Breast epithelium (tissue), 4 donors: ENCODE data around the gene PEMT. TPM values are rescaled to one million over a fixed set of nuclear protein-coding genes. Genes with fewer than 3 reads are reported as not detected.

ENCODE experiments used
- DNase-seq, 2 donors: peaks; one replicate each; pipeline ENCODE4 v3.0.0-alpha.2; 2019; ENCODE audit warnings: low spot score in 2 of 2
- H3K27ac ChIP-seq, 2 donors: fragments of 200-600 bp; sonication (generic) in 1 of 2; one replicate each; pipeline ENCODE4 v1.5.1; 2016 to 2019; ENCODE audit warnings: mild to moderate bottlenecking in 1 of 2
- H3K27me3 ChIP-seq, 2 donors: fragments of 200-600 bp; sonication (generic) in 1 of 2; one replicate each; pipeline versions ENCODE4 v1.5.1 to v1.6.0; 2017 to 2019; ENCODE audit warnings: control low read depth in 1 of 2, mild to moderate bottlenecking in 1 of 2
- H3K36me3 ChIP-seq: fragments of 200-600 bp; one replicate; pipeline ENCODE4 v1.5.1; 2019
- H3K4me1 ChIP-seq, 2 donors: fragments of 200-600 bp; sonication (generic); one replicate each; pipeline ENCODE4 v1.5.1; 2016 to 2019; ENCODE audit warnings: control low read depth in 1 of 2
- H3K4me3 ChIP-seq, 3 donors: fragments of 200-600 bp; sonication (generic); 1 replicate in 2 of 3; 2 replicates in 1 of 3; pipeline ENCODE4 v1.5.1; 2016 to 2019; ENCODE audit warnings: mild to moderate bottlenecking in 3 of 3, moderate library complexity in 2 of 3
- H3K9me3 ChIP-seq, 2 donors: fragments of 200-600 bp; sonication (generic) in 1 of 2; one replicate each; pipeline ENCODE4 v1.5.1; 2016 to 2019; ENCODE audit warnings: control low read depth in 1 of 2
- POLR2A ChIP-seq: fragments of 450-650 bp; IDR thresholded peaks from one replicate; pipeline ENCODE4 v1.6.1; 2016; ENCODE audit warnings: antibody characterized with exemption, mild to moderate bottlenecking, moderate library complexity
- POLR2AphosphoS5 ChIP-seq, 3 donors: sonication (generic); formaldehyde crosslinking; IDR thresholded peaks; one replicate each; pipeline ENCODE4 v1.6.1; 2017; ENCODE audit warnings: antibody characterized with exemption in 3 of 3
- intact Hi-C: fragments of 100-400 bp; cut with DNase I; formaldehyde crosslinking; loops from one replicate; pipeline ENCODE4 v1.15.1; 2023; ENCODE audit warnings: low total_unique reads
- total RNA-seq, 3 donors: library from RNA; depleted of rRNA; stranded (reverse); fragments of >200 nt; gene quantifications; one replicate each; pipeline ENCODE4 v1.1.0, GENCODE V29; 2016
- TF ChIP-seq, protein P1 (sequence below), 3 donors: fragments of 450-650 bp; IDR thresholded peaks; one replicate each; pipeline ENCODE4 v1.5.1; 2016 to 2017; ENCODE audit warnings: antibody characterized with exemption in 3 of 3, mild to moderate bottlenecking in 3 of 3, moderate library complexity in 3 of 3

Gene PEMT
- total RNA-seq, 3 donors from 2014 or later: 37.3 to 151 (median 52.4) TPM

- no peaks in the 10 kb centered on the region for H3K36me3 ChIP-seq
- H3K4me1 ChIP-seq: no peaks in the 10 kb centered on the region
- TF ChIP-seq, protein P1, sequence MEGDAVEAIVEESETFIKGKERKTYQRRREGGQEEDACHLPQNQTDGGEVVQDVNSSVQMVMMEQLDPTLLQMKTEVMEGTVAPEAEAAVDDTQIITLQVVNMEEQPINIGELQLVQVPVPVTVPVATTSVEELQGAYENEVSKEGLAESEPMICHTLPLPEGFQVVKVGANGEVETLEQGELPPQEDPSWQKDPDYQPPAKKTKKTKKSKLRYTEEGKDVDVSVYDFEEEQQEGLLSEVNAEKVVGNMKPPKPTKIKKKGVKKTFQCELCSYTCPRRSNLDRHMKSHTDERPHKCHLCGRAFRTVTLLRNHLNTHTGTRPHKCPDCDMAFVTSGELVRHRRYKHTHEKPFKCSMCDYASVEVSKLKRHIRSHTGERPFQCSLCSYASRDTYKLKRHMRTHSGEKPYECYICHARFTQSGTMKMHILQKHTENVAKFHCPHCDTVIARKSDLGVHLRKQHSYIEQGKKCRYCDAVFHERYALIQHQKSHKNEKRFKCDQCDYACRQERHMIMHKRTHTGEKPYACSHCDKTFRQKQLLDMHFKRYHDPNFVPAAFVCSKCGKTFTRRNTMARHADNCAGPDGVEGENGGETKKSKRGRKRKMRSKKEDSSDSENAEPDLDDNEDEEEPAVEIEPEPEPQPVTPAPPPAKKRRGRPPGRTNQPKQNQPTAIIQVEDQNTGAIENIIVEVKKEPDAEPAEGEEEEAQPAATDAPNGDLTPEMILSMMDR (IDR thresholded peaks at IDR 0.05): no peak
- TF ChIP-seq POLR2AphosphoS5 (IDR thresholded peaks at IDR 0.05) (no peak), POLR2A (no peak)
- H3K27ac ChIP-seq: no peak overlapping the region
- no peak for DNase-seq
- H3K27me3 ChIP-seq: no peaks in the 10 kb centered on the region
- H3K9me3 ChIP-seq: no peaks in the 10 kb centered on the region
- intact Hi-C loops: no loop called here
- no peak overlapping the region for H3K4me3 ChIP-seq
These were observed 90.4 kb downstream of the PEMT start for GRCh38 chr17:17500999-17501605.

GRCh38 chr17:17499402-17500145, 91.9 kb downstream of the PEMT start:
- Histone ChIP-seq H3K36me3 (no peaks in the 10 kb centered on the region), H3K4me3 (no peak overlapping the region), H3K9me3 (no peaks in the 10 kb centered on the region), H3K27ac (no peak overlapping the region), H3K4me1 (no peaks in the 10 kb centered on the region), H3K27me3 (no peaks in the 10 kb centered on the region)
- DNase-seq: no peak
- TF ChIP-seq POLR2AphosphoS5 (IDR thresholded peaks at IDR 0.05): no peak
- TF ChIP-seq, protein P1 (IDR thresholded peaks at IDR 0.05): no peak
- intact Hi-C loops: loop anchor here (10.0 kb wide), 2 partner anchors 145 to 1285 kb away; partner anchors contain the start of genes NCOR1 and PIGL

GRCh38 chr17:17498606-17499301, 92.8 kb downstream of the PEMT start:
- DNase-seq: no peak
- TF ChIP-seq, protein P1 (IDR thresholded peaks at IDR 0.05): no peak
- no peak for TF ChIP-seq POLR2A
- TF ChIP-seq POLR2AphosphoS5 (IDR thresholded peaks at IDR 0.05): no peak
- intact Hi-C loops: loop anchor here (10.0 kb wide), 2 partner anchors 146 to 1284 kb away; partner anchors contain the start of genes NCOR1 and PIGL

DNA sequence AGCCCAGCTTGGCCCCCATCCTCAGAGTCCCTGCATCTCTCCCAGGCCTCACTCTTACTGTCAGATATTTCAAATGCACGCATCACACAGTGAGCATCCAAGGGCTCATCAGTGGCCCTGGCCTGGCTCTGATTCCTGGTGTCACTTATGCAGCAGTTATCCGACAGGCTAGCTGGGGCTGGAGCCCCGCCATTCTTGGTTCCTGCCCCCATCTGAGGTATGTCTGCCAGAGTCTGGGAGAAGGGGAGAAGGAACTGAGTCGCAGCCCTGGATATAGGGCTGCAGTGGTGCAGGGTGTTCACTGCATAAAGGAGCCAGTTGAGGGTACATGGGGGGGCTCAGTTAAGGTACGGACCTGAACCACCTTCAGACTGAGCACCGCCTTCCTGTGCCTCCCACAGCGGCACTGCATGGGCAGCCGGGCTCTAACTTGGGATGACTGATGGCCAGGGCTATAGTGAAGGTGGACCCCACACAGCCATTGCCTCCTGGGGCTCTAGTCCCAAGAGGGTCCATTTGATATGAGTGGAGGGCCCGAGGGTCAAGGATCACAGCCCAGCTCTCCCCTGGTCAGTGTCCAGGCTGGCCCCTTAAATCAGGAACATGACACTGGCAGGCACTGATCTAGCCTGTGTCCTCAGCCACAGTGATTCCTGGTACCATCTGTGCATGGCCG, 93.5 kb downstream of the PEMT start:
- DNase-seq: no peak
- H3K4me3 ChIP-seq: no peak overlapping the region
- intact Hi-C loops: loop anchor here (2.0 to 10.0 kb wide), 3 partner anchors 147 to 1283 kb away; partner anchors contain the start of genes NCOR1 and PIGL
- no peaks in the 10 kb centered on the region for H3K9me3 ChIP-seq
- no peaks in the 10 kb centered on the region for H3K4me1 ChIP-seq
- no peaks in the 10 kb centered on the region for H3K27me3 ChIP-seq
- H3K27ac ChIP-seq: no peak overlapping the region
- TF ChIP-seq, protein P1 (IDR thresholded peaks at IDR 0.05): no peak
- TF ChIP-seq POLR2A: no peak
- no peak for TF ChIP-seq POLR2AphosphoS5 (IDR thresholded peaks at IDR 0.05)
- no peaks in the 10 kb centered on the region for H3K36me3 ChIP-seq

More at GRCh38 chr17:17498606-17499301, 92.8 kb downstream of the PEMT start:
- Histone ChIP-seq H3K4me3 (no peak overlapping the region), H3K27me3 (no peaks in the 10 kb centered on the region), H3K36me3 (no peaks in the 10 kb centered on the region), H3K9me3 (no peaks in the 10 kb centered on the region), H3K4me1 (no peaks in the 10 kb centered on the region), H3K27ac (no peak overlapping the region)
